Prostate gland (tissue), 2 donors: Measurements from ENCODE around the gene RCVRN.

Source experiments
- POLR2A ChIP-seq: fragments of 450-650 bp; IDR thresholded peaks from one replicate; pipeline ENCODE4 v1.6.1; 2016; ENCODE audit warnings: antibody characterized with exemption, mild to moderate bottlenecking
- POLR2AphosphoS5 ChIP-seq: sonication (generic); formaldehyde crosslinking; IDR thresholded peaks from one replicate; pipeline ENCODE4 v1.6.1; 2017; ENCODE audit warnings: antibody characterized with exemption
- TF ChIP-seq, protein P1 (sequence below), 4 experiments: fragments of 200-600 bp in 2 of 4; fragments of 450-650 bp in 2 of 4; sonication (generic) in 2 of 4; IDR thresholded peaks; 1 replicate in 3 of 4; 2 replicates in 1 of 4; pipeline ENCODE4 v1.5.1; 2016 to 2019; ENCODE audit warnings: antibody characterized with exemption in 4 of 4, mild to moderate bottlenecking in 2 of 4, moderate library complexity in 2 of 4

DNA sequence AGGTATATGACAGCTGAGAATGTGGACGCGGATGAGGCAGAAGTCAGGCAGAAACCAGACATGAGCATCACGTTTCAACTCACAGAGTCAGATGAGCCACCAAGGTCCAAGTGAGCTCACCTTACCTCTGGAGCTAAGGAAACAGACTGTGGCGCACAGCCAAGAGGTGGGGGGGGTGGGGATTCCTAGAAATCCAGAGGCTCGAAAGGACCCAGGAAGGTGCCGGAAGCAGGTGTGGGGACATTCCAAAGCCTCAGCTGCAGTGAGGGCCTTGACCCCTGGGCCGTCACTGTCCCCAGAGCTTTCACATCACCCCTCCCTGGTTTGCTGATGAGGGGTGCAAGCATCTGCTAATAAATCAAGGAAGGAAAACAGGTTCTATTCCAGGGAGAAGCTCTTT lies 29.3 kb upstream of the RCVRN start:
- no peak for TF ChIP-seq POLR2AphosphoS5
- TF ChIP-seq, protein P1, sequence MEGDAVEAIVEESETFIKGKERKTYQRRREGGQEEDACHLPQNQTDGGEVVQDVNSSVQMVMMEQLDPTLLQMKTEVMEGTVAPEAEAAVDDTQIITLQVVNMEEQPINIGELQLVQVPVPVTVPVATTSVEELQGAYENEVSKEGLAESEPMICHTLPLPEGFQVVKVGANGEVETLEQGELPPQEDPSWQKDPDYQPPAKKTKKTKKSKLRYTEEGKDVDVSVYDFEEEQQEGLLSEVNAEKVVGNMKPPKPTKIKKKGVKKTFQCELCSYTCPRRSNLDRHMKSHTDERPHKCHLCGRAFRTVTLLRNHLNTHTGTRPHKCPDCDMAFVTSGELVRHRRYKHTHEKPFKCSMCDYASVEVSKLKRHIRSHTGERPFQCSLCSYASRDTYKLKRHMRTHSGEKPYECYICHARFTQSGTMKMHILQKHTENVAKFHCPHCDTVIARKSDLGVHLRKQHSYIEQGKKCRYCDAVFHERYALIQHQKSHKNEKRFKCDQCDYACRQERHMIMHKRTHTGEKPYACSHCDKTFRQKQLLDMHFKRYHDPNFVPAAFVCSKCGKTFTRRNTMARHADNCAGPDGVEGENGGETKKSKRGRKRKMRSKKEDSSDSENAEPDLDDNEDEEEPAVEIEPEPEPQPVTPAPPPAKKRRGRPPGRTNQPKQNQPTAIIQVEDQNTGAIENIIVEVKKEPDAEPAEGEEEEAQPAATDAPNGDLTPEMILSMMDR (IDR thresholded peaks at IDR 0.05), result no peak
- TF ChIP-seq POLR2A, result no peak
